GM18951 (cell line): Measurements from ENCODE around the gene SMAD6.

Source experiments
- POLR2A ChIP-seq: IDR thresholded peaks from 4 replicates; pipeline ENCODE4 v1.6.1; 2011; ENCODE audit warnings: mild to moderate bottlenecking; ENCODE audit not compliant: insufficient read length, insufficient read depth; ENCODE audit errors: extremely low read depth
- in situ Hi-C: fragments of 300-500 bp; cut with MboI; formaldehyde crosslinking; loops from one replicate; pipeline ENCODE4 v1.12.0; 2022; ENCODE audit warnings: low sequenced_read_pairs, mixed read lengths, inconsistent platforms; ENCODE audit not compliant: unreplicated experiment

The SMAD6 gene

DNA sequence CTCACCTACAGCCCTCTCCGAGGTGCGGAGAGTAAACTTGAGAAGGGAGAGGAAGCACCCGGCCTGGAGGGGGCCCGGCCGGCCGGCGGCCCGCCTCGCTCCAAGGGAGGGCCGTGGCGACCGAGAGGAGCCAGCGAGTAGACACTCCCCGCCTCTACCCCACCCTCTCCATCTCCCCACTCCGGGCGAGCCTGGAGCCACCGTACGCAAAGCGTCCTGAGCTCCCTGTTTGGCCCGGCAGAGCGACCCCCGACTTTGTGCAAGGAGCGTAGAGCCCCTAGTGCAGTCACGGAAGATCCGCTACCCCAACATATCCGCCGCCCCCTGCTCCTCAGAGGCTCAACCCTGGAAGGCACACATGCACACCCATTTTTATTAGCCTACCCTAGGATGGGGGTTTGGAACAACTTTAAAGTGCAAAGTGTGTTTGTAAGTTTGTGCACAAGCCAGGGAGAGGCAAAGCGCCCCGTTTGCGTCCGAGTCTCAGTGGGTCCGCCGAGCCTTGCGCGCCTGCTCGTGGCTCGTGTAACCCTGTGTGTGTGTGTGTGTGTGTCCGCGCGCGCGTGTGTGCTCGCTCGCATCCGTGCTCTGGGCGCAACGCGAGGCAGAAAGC is 508 bp upstream of the SMAD6 start:
- in situ Hi-C loops, result no loop called here
- TF ChIP-seq POLR2A, result peak; percentile 8

DNA sequence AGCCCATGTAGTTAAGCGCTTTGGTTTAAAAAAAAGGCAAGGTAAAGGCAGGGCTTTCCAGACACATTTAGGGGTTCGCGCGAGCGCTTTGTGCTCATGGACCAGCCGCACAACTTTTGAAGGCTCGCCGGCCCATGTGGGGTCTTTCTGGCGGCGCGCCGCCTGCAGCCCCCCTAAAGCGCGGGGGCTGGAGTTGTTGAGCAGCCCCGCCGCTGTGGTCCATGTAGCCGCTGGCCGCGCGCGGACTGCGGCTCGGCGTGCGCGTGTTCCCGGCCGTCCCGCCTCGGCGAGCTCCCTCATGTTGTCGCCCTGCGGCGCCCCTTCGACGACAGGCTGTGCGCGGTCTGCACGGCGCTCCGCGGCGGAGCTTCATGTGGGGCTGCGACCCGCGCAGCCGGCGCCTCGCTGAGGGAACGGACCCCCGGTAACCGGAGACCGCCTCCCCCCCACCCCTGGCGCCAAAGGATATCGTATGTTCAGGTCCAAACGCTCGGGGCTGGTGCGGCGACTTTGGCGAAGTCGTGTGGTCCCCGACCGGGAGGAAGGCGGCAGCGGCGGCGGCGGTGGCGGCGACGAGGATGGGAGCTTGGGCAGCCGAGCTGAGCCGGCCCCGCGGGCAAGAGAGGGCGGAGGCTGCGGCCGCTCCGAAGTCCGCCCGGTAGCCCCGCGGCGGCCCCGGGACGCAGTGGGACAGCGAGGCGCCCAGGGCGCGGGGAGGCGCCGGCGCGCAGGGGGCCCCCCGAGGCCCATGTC is 927 bp downstream of the SMAD6 start:
- in situ Hi-C loops, result no loop called here
- TF ChIP-seq POLR2A, result no peak

GRCh38 chr15:66703540-66703941 is 1.5 kb downstream of the SMAD6 start:
- TF ChIP-seq POLR2A, result no peak
- in situ Hi-C loops, result no loop called here

DNA sequence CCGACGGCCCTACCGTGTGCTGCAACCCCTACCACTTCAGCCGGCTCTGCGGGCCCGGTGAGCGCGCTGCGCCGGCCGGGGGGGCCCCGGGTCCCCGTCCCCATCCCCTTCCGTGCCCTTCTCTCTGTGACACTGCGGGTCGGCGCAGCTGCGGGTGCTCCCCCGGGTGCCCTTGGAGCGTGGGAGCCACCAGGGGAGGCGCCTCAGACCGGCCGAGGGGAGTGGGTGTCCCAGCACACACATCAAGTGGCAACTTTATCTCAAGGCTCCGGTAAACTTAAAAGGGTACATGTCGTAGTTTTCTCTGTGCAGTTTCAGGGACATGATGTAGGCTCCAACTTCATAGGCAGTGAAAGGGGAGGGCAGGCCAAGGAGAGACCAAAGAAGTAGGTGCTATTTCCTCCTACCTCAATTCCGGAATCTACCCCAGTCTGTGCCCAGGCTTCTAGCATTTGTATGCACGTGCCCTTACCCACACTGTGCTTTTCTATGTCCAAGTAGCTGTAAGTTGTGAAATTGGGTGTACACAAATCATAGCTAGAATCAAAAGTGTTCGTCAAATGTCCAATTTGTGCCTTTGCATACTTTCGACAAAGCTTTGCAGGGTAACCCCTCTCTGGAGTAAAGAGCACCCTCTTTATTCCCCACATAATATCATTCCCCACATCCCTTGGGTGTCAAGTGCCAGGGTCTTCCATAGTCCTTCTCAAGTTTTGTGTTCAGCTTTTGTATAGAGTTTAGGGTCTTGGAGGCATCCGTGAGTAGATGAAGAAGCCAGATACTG is 2.2 kb downstream of the SMAD6 start:
- TF ChIP-seq POLR2A, result no peak

DNA sequence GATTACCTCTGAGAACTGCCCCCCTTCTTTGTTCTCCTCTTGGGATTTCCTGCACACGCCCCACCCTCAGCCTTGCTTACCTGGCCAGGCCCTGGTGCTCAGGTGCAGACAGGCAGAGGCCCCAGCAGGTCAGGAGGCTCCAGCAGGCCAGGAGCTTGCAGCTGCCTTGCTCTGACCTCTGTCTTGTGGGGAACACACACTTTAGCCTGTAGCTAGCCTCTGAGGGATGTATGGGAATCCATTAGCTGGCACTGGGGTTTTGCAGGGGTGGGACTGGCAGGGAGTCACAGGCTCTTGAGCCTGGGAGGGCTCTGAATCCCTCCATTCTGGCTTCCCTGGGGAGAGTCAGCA is 2.7 kb downstream of the SMAD6 start:
- no peak for TF ChIP-seq POLR2A
- in situ Hi-C loops, result no loop called here

More for the DNA sequence above, 2.2 kb downstream of the SMAD6 start:
- in situ Hi-C loops, result no loop called here

GRCh38 chr15:66705277-66706146 is 3.5 kb downstream of the SMAD6 start:
- TF ChIP-seq POLR2A, result no peak

GRCh38 chr15:66706225-66706732 is 4.2 kb downstream of the SMAD6 start:
- in situ Hi-C loops, result no loop called here
- TF ChIP-seq POLR2A, result no peak

More at GRCh38 chr15:66705277-66706146, 3.5 kb downstream of the SMAD6 start:
- in situ Hi-C loops, result no loop called here

GRCh38 chr15:66706840-66707239 is 4.8 kb downstream of the SMAD6 start:
- in situ Hi-C loops, result no loop called here
- TF ChIP-seq POLR2A, result no peak

GRCh38 chr15:66707310-66708082 is 5.5 kb downstream of the SMAD6 start:
- in situ Hi-C loops, result no loop called here
- no peak for TF ChIP-seq POLR2A

GRCh38 chr15:66708389-66708788 is 6.4 kb downstream of the SMAD6 start:
- TF ChIP-seq POLR2A, result no peak
- in situ Hi-C loops, result no loop called here

- TF ChIP-seq POLR2A, result no peak
- in situ Hi-C loops, result no loop called here
Measured at GRCh38 chr15:66709884-66710283, 7.8 kb downstream of the SMAD6 start.

DNA sequence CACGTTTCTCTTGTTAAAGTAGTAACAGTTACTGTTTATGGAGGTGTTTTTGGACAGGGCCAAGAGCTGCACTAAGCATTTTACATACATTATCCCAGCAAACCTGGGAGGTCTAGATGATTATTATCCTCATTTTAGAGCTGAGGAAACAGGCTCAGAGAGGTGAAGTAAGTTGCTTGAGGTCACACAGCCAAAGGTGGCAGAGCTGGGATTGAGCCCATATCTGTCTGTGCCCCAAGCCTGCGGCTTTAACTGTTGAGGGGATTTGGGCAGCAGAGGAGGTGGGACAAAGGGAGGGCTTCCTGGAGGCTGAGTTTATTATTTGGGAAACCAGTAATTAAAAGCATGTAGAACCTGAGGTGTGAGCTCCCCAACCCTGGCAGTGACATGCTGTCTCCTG is 9.2 kb downstream of the SMAD6 start:
- TF ChIP-seq POLR2A, result no peak
- in situ Hi-C loops, result no loop called here
